ENCODE measurements around the gene SNX20. TPM values are rescaled to one million over a fixed set of nuclear protein-coding genes. Genes with fewer than 3 reads are reported as not detected.

The SNX20 gene
- total RNA-seq, 4 donors from 2014 or later: 0.81 to 2.1 (median 1.2) TPM

DNA sequence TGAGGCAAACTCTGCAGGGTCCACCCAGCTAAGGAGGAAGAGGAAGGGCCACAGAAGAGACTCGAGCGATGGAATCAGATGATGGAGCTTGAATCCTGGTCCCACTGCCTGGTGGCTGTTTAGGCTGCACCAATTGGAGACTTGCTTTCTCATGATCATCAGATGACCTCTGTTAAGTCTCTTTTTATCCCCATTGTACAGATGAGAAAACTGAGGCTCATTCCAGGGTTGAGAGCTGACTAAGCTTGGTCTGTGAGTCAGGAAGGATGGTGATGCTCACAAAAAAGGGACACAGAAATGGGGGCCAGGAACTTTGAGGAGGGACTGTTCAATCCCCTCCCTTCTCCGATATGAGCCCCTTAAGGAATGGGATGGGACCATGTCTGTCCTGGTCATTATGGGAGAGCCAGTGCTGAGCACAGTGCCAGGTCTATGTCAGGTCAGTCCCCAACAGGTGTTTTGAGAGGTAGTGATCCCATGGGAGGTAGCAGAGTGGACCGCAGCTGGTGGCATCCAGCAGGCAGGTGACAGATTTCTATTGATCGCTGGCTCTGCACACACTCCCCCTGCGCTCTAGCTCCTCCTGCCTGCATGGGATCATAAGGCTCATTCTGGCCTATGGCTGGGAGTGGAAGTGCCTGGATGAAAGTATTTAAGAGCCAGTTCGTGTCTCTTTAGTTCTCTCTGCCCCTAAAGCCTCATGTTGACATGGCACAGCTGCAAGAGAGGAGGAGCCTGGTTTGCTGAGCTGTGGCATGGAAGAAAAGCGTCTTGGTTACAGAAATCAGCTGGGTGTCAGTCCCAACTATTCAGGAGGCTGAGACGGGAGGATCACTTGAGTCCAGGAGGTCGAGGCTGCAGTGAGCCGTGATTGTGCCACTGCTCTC is 27.2 kb downstream of the SNX20 start:
- H3K27me3 ChIP-seq: no peaks in the 10 kb centered on the region
- H3K4me1 ChIP-seq: no peaks in the 10 kb centered on the region
- DNase-seq (ENCODE audit: low spot score in 2 of 2): no peak
- no peaks in the 10 kb centered on the region for H3K36me3 ChIP-seq
- no peaks in the 10 kb centered on the region for H3K9me3 ChIP-seq
- H3K27ac ChIP-seq: no peak overlapping the region
- no peak overlapping the region for H3K4me3 ChIP-seq
- WGBS: 89% methylated on average over 10 of the region's 11 CpGs
- TF ChIP-seq, protein P1, sequence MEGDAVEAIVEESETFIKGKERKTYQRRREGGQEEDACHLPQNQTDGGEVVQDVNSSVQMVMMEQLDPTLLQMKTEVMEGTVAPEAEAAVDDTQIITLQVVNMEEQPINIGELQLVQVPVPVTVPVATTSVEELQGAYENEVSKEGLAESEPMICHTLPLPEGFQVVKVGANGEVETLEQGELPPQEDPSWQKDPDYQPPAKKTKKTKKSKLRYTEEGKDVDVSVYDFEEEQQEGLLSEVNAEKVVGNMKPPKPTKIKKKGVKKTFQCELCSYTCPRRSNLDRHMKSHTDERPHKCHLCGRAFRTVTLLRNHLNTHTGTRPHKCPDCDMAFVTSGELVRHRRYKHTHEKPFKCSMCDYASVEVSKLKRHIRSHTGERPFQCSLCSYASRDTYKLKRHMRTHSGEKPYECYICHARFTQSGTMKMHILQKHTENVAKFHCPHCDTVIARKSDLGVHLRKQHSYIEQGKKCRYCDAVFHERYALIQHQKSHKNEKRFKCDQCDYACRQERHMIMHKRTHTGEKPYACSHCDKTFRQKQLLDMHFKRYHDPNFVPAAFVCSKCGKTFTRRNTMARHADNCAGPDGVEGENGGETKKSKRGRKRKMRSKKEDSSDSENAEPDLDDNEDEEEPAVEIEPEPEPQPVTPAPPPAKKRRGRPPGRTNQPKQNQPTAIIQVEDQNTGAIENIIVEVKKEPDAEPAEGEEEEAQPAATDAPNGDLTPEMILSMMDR (IDR thresholded peaks at IDR 0.05): no peak

DNA sequence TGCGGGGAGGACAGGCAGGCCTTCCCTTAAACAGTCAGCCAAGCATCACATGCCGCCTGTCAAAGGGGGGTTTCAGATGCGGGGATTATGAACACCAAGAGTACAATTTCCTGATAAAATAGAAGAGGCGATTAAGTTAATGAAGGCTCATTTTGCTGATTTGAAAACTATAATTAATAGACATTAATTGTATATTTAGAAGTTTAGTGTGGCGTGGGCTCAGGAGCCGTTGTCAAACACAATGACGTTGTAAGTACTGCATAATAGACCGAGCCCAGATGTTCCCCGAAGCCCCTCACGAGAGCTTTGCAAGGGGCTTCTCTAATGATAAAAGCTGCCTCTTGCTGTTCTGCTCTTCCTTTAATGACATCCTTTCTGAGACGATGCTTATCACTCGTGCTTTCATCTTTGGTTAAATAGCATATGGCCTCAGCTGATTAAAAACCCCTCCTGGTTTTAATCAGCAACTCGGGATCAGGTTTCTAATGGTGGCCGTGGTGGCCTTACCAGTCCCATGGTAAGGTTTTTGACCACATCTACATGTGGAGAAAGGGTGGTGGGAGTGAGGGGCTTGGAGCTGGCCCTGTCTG is 28.2 kb downstream of the SNX20 start:
- WGBS: 74% methylated on average over 14 of the region's 14 CpGs
- H3K4me1 ChIP-seq: no peaks in the 10 kb centered on the region
- no peak overlapping the region for H3K4me3 ChIP-seq
- H3K27ac ChIP-seq: no peak overlapping the region
- DNase-seq (ENCODE audit: low spot score in 2 of 2): no peak
- H3K36me3 ChIP-seq: no peaks in the 10 kb centered on the region
- TF ChIP-seq POLR2A (IDR thresholded peaks at IDR 0.05) (no peak), POLR2AphosphoS5 (IDR thresholded peaks at IDR 0.05) (no peak), EP300 (IDR thresholded peaks at IDR 0.05) (no peak)
- TF ChIP-seq, protein P1 (IDR thresholded peaks at IDR 0.05): no peak
- no peaks in the 10 kb centered on the region for H3K9me3 ChIP-seq
- H3K27me3 ChIP-seq: no peaks in the 10 kb centered on the region

DNA sequence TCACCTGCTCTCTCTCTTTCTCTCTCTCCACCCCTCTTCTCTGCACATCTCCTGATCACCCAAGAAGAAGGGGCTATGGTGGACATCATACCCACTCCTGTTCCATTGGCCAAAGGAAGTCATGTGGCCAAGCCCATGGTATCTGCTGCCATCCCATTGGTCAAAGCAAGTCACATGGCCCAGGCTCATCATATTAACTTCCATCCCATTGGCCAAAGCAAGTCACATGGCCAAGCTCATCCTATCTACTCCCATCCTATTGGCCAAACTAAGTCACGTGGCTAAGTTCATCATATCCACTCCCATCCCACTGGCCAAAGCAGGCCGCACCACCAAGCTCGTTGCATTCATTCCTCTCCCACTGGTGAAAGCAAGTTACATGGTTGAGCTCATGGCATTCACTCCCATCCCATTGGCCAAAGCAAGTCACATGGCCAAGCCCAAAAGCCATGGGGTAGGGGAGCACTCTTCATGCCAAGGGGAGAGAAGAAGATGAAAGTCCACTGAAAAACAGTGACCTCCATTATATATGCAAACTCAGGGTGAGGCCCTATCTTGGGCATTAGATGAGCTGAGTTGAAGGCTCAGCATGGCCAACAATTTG is 29.2 kb downstream of the SNX20 start:
- Histone ChIP-seq H3K9me3 (no peaks in the 10 kb centered on the region), H3K27ac (no peak overlapping the region), H3K4me1 (no peaks in the 10 kb centered on the region), H3K36me3 (no peaks in the 10 kb centered on the region), H3K4me3 (no peak overlapping the region), H3K27me3 (no peaks in the 10 kb centered on the region)
- WGBS: 94% methylated on average over 3 of the region's 3 CpGs
- TF ChIP-seq, protein P1 (IDR thresholded peaks at IDR 0.05): no peak
- no peak for TF ChIP-seq POLR2AphosphoS5 (IDR thresholded peaks at IDR 0.05)
- TF ChIP-seq EP300 (IDR thresholded peaks at IDR 0.05): no peak
- no peak for TF ChIP-seq POLR2A (IDR thresholded peaks at IDR 0.05)
- DNase-seq (ENCODE audit: low spot score in 2 of 2): no peak

DNA sequence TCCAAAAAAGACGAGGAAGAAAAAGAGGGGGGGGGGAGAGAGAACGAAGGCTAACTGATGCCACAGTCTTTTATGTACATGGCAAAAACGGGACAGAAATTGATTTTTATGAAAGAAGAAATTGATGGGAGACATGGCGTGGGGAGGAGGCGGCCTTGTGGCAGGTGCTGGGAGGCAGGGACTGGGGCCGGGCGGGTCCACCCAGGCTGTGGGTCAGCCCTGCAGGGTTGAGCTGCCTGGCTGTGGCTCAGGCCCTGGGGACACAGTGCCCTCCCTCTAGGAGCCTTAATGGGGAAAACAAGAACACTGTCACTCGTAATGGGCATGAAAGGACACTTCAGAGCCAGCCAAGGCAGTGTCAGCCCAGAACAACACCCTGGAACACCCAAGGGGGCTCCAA is 34.8 kb downstream of the SNX20 start:
- WGBS: 71% methylated on average over 8 of the region's 8 CpGs

More for the DNA sequence above, 34.8 kb downstream of the SNX20 start:
- Histone ChIP-seq H3K4me3 (no peak overlapping the region), H3K27me3 (no peaks in the 10 kb centered on the region), H3K4me1 (no peaks in the 10 kb centered on the region), H3K27ac (no peak overlapping the region), H3K9me3 (no peaks in the 10 kb centered on the region), H3K36me3 (no peaks in the 10 kb centered on the region)
- TF ChIP-seq POLR2A (IDR thresholded peaks at IDR 0.05) (no peak), POLR2AphosphoS5 (IDR thresholded peaks at IDR 0.05) (no peak), EP300 (IDR thresholded peaks at IDR 0.05) (no peak)
- TF ChIP-seq, protein P1 (IDR thresholded peaks at IDR 0.05): no peak
- DNase-seq (ENCODE audit: low spot score in 2 of 2): no peak

Data from suprapubic skin (tissue), 4 donors.